HG02763 (cell line): ENCODE data around the gene ARFGEF2.
"Not testable (repeated sequence)": the region's sequence is repeated elsewhere in the genome, so short reads cannot be mapped to it uniquely, and the experiment has no call there.

ENCODE experiments used
- ATAC-seq: cut with Tn5 transposase; IDR thresholded peaks from one replicate; pipeline ENCODE4 v1.9.1; 2021; ENCODE audit warnings: mild to moderate bottlenecking, moderate library complexity; ENCODE audit not compliant: unreplicated experiment

ARFGEF2 gene

GRCh38 chr20:48951041-48951440 lies 29.5 kb downstream of the ARFGEF2 start:
- no peak for ATAC-seq

GRCh38 chr20:48951646-48952045 lies 30.1 kb downstream of the ARFGEF2 start:
- no peak for ATAC-seq

- ATAC-seq = no peak
Measured at GRCh38 chr20:48952656-48953055, 31.1 kb downstream of the ARFGEF2 start.

- no peak for ATAC-seq
Measured at GRCh38 chr20:48953653-48954052, 32.1 kb downstream of the ARFGEF2 start.

- no peak for ATAC-seq
Measured at GRCh38 chr20:48956052-48956451, 34.5 kb downstream of the ARFGEF2 start.

- ATAC-seq = no peak
Measured at GRCh38 chr20:48957053-48957481, 35.6 kb downstream of the ARFGEF2 start.

GRCh38 chr20:48957533-48957932 lies 36.0 kb downstream of the ARFGEF2 start:
- ATAC-seq = no peak

GRCh38 chr20:48958743-48959142 lies 37.2 kb downstream of the ARFGEF2 start:
- no peak for ATAC-seq

- ATAC-seq = no peak
Measured at GRCh38 chr20:48959899-48960550, 38.5 kb downstream of the ARFGEF2 start.

- no peak for ATAC-seq
Measured at GRCh38 chr20:48962421-48962820, 40.9 kb downstream of the ARFGEF2 start.

GRCh38 chr20:48962976-48963771 lies 41.7 kb downstream of the ARFGEF2 start:
- ATAC-seq = no peak

GRCh38 chr20:48965189-48965910 lies 43.8 kb downstream of the ARFGEF2 start:
- no peak for ATAC-seq

GRCh38 chr20:48970681-48971365 lies 49.3 kb downstream of the ARFGEF2 start:
- no peak for ATAC-seq

- no peak for ATAC-seq
Measured at GRCh38 chr20:48971956-48972355, 50.4 kb downstream of the ARFGEF2 start.

GRCh38 chr20:48972816-48973215 lies 51.3 kb downstream of the ARFGEF2 start:
- no peak for ATAC-seq

GRCh38 chr20:48975955-48976354 lies 54.4 kb downstream of the ARFGEF2 start:
- ATAC-seq = no peak

GRCh38 chr20:48979980-48980379 lies 58.5 kb downstream of the ARFGEF2 start:
- not testable (repeated sequence) for ATAC-seq

GRCh38 chr20:48983423-48984400 lies 62.2 kb downstream of the ARFGEF2 start:
- no peak for ATAC-seq

- no peak for ATAC-seq
Measured at GRCh38 chr20:48984575-48985219, 63.2 kb downstream of the ARFGEF2 start.
